Measurements from ENCODE around the gene PAOX.

GRCh38 chr10:133336118-133336576, 42.9 kb upstream of the PAOX start:
- TF ChIP-seq CTCF (IDR thresholded peaks at IDR 0.05) (no peak), POLR2A (IDR thresholded peaks at IDR 0.05) (no peak)

All from right lobe of liver (tissue), 4 donors.